ENCODE data around the gene FRMPD4.

Gene FRMPD4

GRCh38 chrX:12301288-12301687 is 163.0 kb downstream of the FRMPD4 start:
- DNase-seq (ENCODE audit: low read depth in 2 of 2) = no peak

DNA sequence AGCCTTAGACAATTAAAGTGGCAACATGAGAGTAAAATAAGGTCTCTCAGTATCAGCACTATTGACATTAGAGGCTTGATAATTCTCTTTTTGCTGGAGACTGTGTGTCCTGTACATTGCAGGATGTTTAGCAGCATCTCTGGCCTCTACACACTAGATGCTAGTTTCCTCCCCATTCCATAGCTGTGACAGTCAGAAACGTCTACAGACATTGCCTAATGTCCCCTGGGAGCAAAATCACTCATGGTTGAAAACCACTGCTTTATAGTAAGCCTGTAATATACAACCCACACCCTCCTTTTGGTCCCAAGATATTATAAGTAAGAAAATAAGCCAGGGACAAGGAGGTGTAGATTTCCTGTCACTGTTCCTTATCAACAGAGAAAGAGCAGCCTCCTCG is 166.0 kb downstream of the FRMPD4 start:
- DNase-seq (ENCODE audit: low read depth in 2 of 2) = no peak

DNA sequence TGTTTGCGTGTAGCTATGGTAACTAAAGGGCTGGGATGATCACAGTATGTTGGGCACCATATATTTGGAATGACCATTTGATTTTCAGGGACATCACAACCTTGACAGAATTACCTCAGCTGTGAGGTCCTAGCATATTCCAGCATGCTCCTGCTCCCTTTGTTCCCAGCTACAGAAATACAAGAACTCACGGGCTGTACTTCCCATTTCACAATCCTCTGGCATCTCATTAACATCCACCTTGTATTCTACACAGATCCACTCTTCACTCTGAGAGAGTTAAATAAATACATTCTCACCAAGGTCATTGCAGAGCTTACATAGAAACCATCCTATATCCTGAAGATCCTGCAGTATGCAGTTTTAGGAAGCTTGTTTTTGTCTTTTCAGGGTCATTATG is 169.7 kb downstream of the FRMPD4 start:
- no peak for DNase-seq (ENCODE audit: low read depth in 2 of 2)

DNA sequence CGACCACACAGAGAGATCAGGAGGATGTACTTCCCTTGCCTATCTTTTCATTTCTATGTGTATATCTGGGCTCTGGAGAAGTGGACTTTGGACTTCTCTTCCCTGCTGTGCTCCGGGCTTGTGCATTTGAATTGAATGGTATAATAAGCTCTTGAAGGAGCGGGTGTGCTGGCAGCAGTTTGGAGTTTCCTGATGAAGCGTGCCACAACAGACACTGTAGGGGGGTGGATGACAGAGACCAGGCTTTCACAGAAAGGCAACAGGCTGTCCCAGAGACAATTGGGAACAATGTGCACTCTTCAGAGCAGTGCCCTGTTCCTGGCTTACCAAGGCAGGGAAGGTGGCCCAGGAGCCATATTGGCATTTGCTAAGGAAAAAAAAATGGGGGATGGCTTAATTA is 170.1 kb downstream of the FRMPD4 start:
- no peak for DNase-seq (ENCODE audit: low read depth in 2 of 2)

DNA sequence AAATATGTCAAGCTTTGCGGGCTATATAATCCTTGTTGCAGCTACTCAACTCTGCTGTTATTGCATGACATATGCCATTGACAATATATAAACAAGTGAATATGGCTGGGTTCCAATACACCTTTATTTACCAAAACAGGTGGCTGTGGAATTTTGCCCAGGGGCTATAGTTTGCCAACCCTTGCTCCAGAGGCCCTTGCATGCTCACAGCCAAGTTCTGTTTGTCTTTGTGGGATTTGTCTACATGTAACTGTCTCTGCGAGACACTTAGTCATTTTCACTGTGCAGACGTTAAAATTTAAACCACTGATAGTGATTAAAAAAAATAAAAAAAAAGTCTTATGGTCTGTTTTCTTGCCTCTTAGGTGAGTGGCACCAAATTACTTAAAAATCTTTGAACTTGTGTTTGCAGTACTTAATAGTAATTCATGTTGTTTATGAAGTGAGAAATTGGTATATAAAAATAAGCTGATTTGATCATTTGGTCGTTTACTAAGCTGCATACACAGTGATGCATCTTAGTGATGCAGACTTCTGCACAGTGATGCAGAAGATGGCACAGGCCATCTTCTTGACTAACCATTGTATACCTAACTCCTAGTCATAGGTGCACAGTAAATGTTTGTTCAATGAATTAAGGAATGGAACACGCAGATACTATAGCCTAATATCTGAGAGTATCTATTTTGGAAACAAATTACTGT is 170.9 kb downstream of the FRMPD4 start:
- no peak for DNase-seq (ENCODE audit: low read depth in 2 of 2)

GRCh38 chrX:12309744-12310076 is 171.4 kb downstream of the FRMPD4 start:
- DNase-seq (ENCODE audit: low read depth in 2 of 2) = no peak

DNA sequence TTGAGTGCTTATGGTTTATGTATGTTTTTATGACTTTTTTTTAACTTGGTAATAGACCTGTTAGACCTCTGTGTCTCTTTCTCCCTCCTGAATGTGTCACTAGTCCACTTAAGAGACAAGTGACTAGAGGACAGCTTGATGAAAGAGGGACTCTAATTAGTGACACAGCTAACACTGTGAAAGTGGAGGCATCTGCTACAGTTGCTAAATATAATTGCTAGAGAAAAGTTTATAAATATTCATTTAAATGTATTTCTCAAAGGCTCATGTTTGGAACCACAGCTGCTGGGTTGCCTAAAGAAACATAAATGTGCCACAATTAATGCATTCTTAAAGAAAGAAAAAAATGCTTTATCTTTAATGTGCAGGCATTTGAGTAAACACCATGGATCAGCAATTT is 176.4 kb downstream of the FRMPD4 start:
- DNase-seq (ENCODE audit: low read depth in 2 of 2) = no peak

- DNase-seq (ENCODE audit: low read depth in 2 of 2) = no peak
These were observed 177.3 kb downstream of the FRMPD4 start for GRCh38 chrX:12315526-12315925.

DNA sequence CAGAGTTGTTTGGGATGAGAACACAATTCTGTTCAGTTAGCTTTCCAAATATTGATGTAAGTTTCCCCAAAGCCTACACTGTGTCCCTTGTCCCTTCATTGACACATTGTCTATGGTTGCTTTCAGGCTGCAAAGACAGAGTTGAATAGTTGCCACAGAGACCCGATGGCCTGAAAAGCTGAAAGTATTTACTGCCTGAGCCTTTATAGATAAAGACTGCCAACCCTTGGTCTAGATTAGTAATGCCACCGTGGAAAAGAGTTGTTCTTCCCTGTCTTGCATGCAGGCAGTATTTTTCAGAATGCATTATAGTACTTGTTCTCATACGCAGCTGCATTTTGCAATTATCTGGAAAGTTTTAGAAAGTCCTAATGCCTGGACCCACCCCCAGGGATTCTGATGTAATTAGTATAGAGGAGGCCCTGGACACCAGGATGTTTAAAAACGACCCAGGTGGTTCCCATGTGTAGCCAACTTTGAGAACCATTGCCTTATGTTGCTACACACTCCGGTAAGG is 180.8 kb downstream of the FRMPD4 start:
- DNase-seq (ENCODE audit: low read depth in 2 of 2) = no peak

DNA sequence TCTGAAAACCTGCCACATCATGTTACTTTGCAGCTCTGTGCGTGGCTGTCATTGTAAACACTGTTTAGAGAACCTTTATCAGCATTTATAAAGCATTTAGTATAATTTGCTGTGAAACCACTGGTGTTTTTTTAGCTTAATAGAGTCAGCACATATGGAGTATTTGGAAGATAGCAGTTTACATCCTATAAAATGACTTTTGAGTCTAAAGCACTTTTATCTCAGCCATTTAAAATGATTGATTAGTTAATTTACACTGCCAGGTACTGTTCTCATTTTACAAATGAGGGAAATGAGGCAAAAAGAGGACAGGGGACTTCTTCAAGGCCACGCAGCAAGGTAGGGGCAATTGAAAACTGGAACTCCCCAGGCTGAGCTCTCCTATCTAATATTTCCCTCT is 181.7 kb downstream of the FRMPD4 start:
- no peak for DNase-seq (ENCODE audit: low read depth in 2 of 2)

DNA sequence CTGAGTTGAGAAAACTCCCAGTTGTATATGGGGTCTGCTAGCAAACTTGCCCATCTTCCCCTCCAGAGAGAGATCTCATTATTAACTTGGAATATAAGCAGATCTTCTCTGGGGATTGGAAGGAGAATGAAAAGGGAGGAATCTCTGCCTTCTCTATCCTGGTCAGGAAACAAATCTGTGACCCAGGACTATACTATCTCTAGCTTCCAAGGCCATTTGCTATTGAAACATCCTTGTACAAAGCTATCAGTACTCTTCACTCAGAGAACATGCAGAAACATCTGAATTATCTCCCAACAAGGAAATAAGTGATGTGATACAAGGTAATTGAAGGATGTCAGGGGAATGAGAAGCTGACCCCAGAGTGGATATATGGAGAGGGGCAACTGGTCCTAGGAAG is 183.8 kb downstream of the FRMPD4 start:
- DNase-seq (ENCODE audit: low read depth in 2 of 2) = no peak

GRCh38 chrX:12325171-12325570 is 186.9 kb downstream of the FRMPD4 start:
- DNase-seq (ENCODE audit: low read depth in 2 of 2) = no peak

DNA sequence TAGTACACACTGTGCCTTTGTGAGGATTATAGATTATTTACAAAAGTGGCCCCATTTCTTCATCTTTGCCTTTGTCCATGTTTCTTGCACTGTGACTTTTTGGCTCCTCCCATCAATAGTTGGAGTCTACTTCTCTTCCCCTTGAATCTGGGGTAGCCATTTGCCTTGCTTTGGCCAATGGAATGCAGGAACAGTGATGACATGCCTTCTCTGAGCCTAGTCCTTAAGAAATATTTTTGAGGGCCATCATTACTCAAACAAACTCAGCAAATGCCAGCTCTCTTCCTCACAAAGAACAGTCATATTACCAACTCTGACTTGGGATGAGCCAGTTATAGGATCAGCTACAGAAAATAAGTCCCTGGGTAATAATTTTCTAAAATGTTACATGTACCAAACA is 189.6 kb downstream of the FRMPD4 start:
- DNase-seq (ENCODE audit: low read depth in 2 of 2) = no peak

- DNase-seq (ENCODE audit: low read depth in 2 of 2) = no peak
These were observed 191.2 kb downstream of the FRMPD4 start for GRCh38 chrX:12329476-12329875.

DNA sequence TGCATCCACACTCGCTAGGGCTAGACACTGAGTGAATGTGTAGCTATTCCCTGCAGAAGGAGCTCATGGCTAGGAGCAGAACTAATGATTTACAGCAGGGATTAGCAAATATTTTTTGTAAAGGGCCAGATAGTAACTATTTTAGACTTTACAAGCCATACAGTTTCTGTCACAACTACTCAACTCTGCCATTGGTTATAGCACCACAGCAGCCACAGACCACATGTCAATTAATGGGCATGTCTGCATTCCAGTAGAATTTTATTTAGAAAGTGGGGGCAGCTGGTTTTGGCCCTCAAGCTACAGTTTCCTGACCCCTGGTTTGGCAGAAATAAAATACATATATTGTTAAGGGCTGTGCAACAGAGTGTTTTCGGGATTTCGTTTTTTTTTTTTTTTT is 192.6 kb downstream of the FRMPD4 start:
- no peak for DNase-seq (ENCODE audit: low read depth in 2 of 2)

- no peak for DNase-seq (ENCODE audit: low read depth in 2 of 2)
These were observed 194.6 kb downstream of the FRMPD4 start for GRCh38 chrX:12332786-12333347.

- no peak for DNase-seq (ENCODE audit: low read depth in 2 of 2)
These were observed 201.6 kb downstream of the FRMPD4 start for GRCh38 chrX:12339921-12340320.

DNA sequence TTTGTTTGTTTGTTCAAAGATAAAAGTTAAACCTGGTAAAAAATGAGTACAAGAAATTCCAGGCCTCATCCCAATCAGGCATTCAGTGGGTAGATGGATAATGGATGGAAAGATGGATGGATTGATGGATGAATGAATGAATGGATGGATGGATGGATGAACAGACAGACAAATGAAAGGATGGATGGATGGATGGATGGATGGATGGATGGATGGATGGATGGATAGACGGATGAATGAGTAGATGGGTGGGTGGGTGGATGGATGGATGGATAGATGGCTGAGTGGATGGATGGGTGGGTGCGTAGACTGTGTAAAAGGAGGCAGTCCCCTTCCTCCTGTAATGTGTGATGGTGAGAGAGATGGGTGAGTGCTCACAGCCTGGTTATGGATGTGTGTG is 206.7 kb downstream of the FRMPD4 start:
- DNase-seq (ENCODE audit: low read depth in 2 of 2) = no peak

DNA sequence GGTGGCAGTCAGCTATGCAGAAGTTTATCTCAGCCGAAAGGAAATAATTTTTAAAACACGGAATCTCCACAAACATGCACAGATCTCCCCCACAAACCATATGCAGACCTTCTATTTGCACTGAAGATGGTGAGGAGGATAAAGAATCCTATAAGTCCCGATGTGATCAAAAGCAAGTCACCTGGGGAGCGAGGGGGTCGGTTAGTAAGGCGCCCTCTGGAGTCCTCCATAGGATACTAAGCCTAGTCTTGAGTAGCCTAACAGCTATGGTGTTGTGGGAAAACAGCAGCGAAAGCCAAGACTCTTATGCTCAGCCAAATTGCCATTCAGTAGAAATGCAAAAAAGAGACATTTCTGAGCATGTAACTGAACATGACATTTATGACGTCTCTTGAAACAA is 210.9 kb downstream of the FRMPD4 start:
- no peak for DNase-seq (ENCODE audit: low read depth in 2 of 2)

DNA sequence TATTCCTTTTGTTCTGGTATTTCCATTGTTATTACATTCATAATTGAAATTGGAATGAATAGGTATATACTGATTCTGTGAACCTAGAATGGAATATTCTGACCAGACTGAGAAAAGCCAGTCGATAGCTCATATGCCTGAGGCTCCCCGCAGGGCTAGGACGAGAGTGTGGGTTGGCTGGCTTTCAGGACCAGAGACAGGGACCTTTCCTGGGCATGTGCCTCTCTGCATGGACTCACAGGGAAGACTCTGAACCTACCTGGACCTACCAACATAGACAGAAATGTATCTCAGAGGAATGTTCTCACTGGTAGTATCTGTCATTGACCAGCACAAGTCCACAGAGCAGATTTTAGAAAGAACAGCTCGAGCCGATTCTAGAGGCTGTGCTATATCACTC is 214.6 kb downstream of the FRMPD4 start:
- no peak for DNase-seq (ENCODE audit: low read depth in 2 of 2)

DNA sequence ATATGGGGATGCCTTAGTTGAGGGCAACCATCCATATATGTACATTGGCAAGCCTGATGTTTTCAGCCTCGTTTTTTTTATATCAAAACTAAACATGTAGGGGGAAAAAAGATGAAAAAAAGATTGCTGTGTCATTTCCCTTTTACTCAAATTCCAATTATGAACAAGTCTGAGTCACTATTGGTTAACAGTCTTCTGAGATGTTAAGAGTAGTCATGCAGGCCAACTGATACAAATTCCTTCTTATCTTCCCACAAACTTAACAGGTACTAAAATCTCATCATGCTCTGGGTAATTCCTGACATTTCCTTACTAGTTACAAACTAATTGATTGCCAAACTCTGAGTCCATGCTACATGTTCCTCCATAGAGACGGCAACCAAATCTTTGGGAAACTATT is 222.1 kb downstream of the FRMPD4 start:
- no peak for DNase-seq (ENCODE audit: low read depth in 2 of 2)

- DNase-seq (ENCODE audit: low read depth in 2 of 2) = no peak
These were observed 222.8 kb downstream of the FRMPD4 start for GRCh38 chrX:12360986-12361598.

GRCh38 chrX:12363216-12363615 is 224.9 kb downstream of the FRMPD4 start:
- DNase-seq (ENCODE audit: low read depth in 2 of 2) = no peak

Measured in stimulated activated CD8-positive, alpha-beta memory T cell treated with anti-CD3 and anti-CD28 coated beads, Interleukin-7, amount 100 ng/mL, for 4 hours (primary cell).